DOHH2 (cell line): Measurements from ENCODE around the gene BRCA2.

ENCODE experiments used
- CTCF ChIP-seq: fragments of 200-600 bp; sonication (generic); IDR thresholded peaks from one replicate; pipeline ENCODE4 v1.5.1; 2014; ENCODE audit warnings: antibody characterized with exemption, mild to moderate bottlenecking, low read depth, low read length; ENCODE audit not compliant: poor library complexity, severe bottlenecking
- EZH2phosphoT487 ChIP-seq: fragments of 200-600 bp; sonication (generic); IDR thresholded peaks from 2 replicates; pipeline ENCODE4 v1.6.1; 2017; ENCODE audit warnings: borderline replicate concordance, mild to moderate bottlenecking, antibody characterized with exemption, low read length, moderate library complexity, mixed read lengths

GRCh38 chr13:32446773-32447465 is 131.6 kb downstream of the BRCA2 start:
- no peak for TF ChIP-seq CTCF
- no peak for TF ChIP-seq EZH2phosphoT487
